Measurements from ENCODE around the gene CACNB3.

- no peak for TF ChIP-seq CTCF (IDR thresholded peaks at IDR 0.05; ENCODE audit: low read depth, low read length, missing input control)
- no peak for TF ChIP-seq REST (IDR thresholded peaks at IDR 0.05)
- no peak for TF ChIP-seq SP1 (IDR thresholded peaks at IDR 0.05)
- TF ChIP-seq RAD21 (IDR thresholded peaks at IDR 0.05) = no peak
- TF ChIP-seq HNF4A (conservative IDR thresholded peaks at IDR 0.05) = no peak
- TF ChIP-seq RXRA (IDR thresholded peaks at IDR 0.05) = no peak
- TF ChIP-seq JUND (IDR thresholded peaks at IDR 0.05) = no peak
- TF ChIP-seq GABPA (IDR thresholded peaks at IDR 0.05 in 1 of 2, conservative IDR thresholded peaks at IDR 0.05 in 1 of 2) = no peak
Observed at GRCh38 chr12:48780381-48781025, 37.8 kb upstream of the CACNB3 start.

All from liver (tissue), 3 donors.